Sigmoid colon (tissue), 7 donors: Measurements from ENCODE around the gene MYO9A. TPM values are rescaled to one million over a fixed set of nuclear protein-coding genes. Genes with fewer than 3 reads are reported as not detected.

Experiments
- DNase-seq: peaks from one replicate; pipeline ENCODE4 v3.0.0-alpha.2; 2019
- H3K27ac ChIP-seq, 4 donors: fragments of 200-600 bp; sonication (generic); one replicate each; pipeline ENCODE4 v1.5.1; 2016 to 2019; ENCODE audit warnings: mild to moderate bottlenecking in 1 of 4
- H3K27me3 ChIP-seq, 3 donors: fragments of 200-600 bp; sonication (generic); one replicate each; pipeline ENCODE4 v1.5.1; 2019; ENCODE audit warnings: mild to moderate bottlenecking in 1 of 3
- H3K36me3 ChIP-seq, 4 donors: fragments of 200-600 bp; sonication (generic); one replicate each; pipeline ENCODE4 v1.5.1; 2016 to 2019
- H3K4me1 ChIP-seq, 4 donors: fragments of 200-600 bp; sonication (generic); one replicate each; pipeline ENCODE4 v1.5.1; 2017 to 2019
- H3K4me3 ChIP-seq, 4 donors: fragments of 200-600 bp; sonication (generic); one replicate each; pipeline ENCODE4 v1.5.1; 2017 to 2019; ENCODE audit warnings: mild to moderate bottlenecking in 2 of 4, moderate library complexity in 1 of 4
- H3K9me3 ChIP-seq, 4 donors: fragments of 200-600 bp in 3 of 4; sonication (generic) in 3 of 4; one replicate each; pipeline versions ENCODE4 v1.5.1 to v1.6.1; 2013 to 2019
- CTCF ChIP-seq, 4 experiments: fragments of 450-650 bp in 3 of 4; fragments of 200-600 bp in 1 of 4; IDR thresholded peaks; one replicate each; pipeline ENCODE4 v1.5.1; 2016 to 2019; ENCODE audit warnings: antibody characterized with exemption in 4 of 4, mild to moderate bottlenecking in 3 of 4, moderate library complexity in 2 of 4
- EP300 ChIP-seq, 4 donors: sonication (generic); formaldehyde crosslinking; IDR thresholded peaks; one replicate each; pipeline ENCODE4 v1.6.1; 2017; ENCODE audit warnings: antibody characterized with exemption in 4 of 4
- POLR2A ChIP-seq, 2 donors: fragments of 450-650 bp; IDR thresholded peaks; one replicate each; pipeline ENCODE4 v1.6.1; 2016; ENCODE audit warnings: antibody characterized with exemption in 2 of 2, mild to moderate bottlenecking in 2 of 2, moderate library complexity in 2 of 2
- POLR2AphosphoS5 ChIP-seq, 4 donors: sonication (generic); formaldehyde crosslinking; IDR thresholded peaks; one replicate each; pipeline ENCODE4 v1.6.1; 2017; ENCODE audit warnings: antibody characterized with exemption in 4 of 4
- WGBS, 2 donors: extraction: QIAGEN DNeasy Blood & Tissue Kit; methylation state at CpG; one replicate each; pipeline ENCODE4 v1.1.7; 2013; 5-methylcytosine and 5-hydroxymethylcytosine counted together
- intact Hi-C: fragments of 100-400 bp; cut with DNase I; formaldehyde crosslinking; loops from one replicate; pipeline ENCODE4 v1.15.1; 2023
- polyA plus RNA-seq, 3 donors: library from polyadenylated mRNA; stranded (reverse); fragments of 200-250 nt; gene quantifications; one replicate each; pipeline ENCODE4 v1.2.3, GENCODE V29; 2013
- total RNA-seq, 4 donors: library from RNA; depleted of rRNA; stranded (reverse); fragments of >200 nt; gene quantifications; one replicate each; pipeline ENCODE4 v1.1.0, GENCODE V29; 2016
- donor health status: healthy with polysubstance abuse.
- donor health status: Bipolar disorder and iron deficiency.
- donor health status: healthy.

The MYO9A gene
- total and polyA plus RNA-seq, 7 donors = 3.0 to 80.0 (median 55.8) TPM

- H3K36me3 ChIP-seq = no peaks in the 10 kb centered on the region
- whole genome bisulfite sequencing, 2 donors = 90 to 91% methylated on average over 3 of the region's 3 CpGs
- H3K4me1 ChIP-seq = peaks cover 0 to 10% (median 0%) of the 10 kb centered on the region in 4 donors
- H3K27me3 ChIP-seq = no peaks in the 10 kb centered on the region
- H3K4me3 ChIP-seq = no peak overlapping the region
- TF ChIP-seq POLR2A (IDR thresholded peaks at IDR 0.05) (no peak), CTCF (IDR thresholded peaks at IDR 0.05) (no peak), EP300 (IDR thresholded peaks at IDR 0.05) (no peak), POLR2AphosphoS5 (IDR thresholded peaks at IDR 0.05) (no peak)
- no peaks in the 10 kb centered on the region for H3K9me3 ChIP-seq
- intact Hi-C loops = no loop called here
- H3K27ac ChIP-seq = no peak overlapping the region
- no peak for DNase-seq
Measured at GRCh38 chr15:72140088-72140487, 22.1 kb upstream of the MYO9A start.

- Histone ChIP-seq H3K4me3 (no peak overlapping the region), H3K27me3 (no peaks in the 10 kb centered on the region), H3K9me3 (no peaks in the 10 kb centered on the region), H3K4me1 (peaks cover 0 to 10% (median 0%) of the 10 kb centered on the region in 4 donors), H3K27ac (no peak overlapping the region), H3K36me3 (no peaks in the 10 kb centered on the region)
- intact Hi-C loops = no loop called here
- 97 to 98% methylated on average over 4 of the region's 4 CpGs for WGBS, 2 donors
- DNase-seq = no peak
- no peak for TF ChIP-seq EP300 (IDR thresholded peaks at IDR 0.05)
- TF ChIP-seq POLR2AphosphoS5 (IDR thresholded peaks at IDR 0.05) = no peak
- TF ChIP-seq POLR2A (IDR thresholded peaks at IDR 0.05) = no peak
- no peak for TF ChIP-seq CTCF (IDR thresholded peaks at IDR 0.05)
Measured at GRCh38 chr15:72139667-72140066, 21.7 kb upstream of the MYO9A start.

GRCh38 chr15:72136170-72137051, 18.5 kb upstream of the MYO9A start:
- no peaks in the 10 kb centered on the region for H3K27me3 ChIP-seq
- H3K27ac ChIP-seq = no peak overlapping the region
- TF ChIP-seq POLR2AphosphoS5 (IDR thresholded peaks at IDR 0.05) (no peak), POLR2A (IDR thresholded peaks at IDR 0.05) (no peak), EP300 (IDR thresholded peaks at IDR 0.05) (no peak), CTCF (IDR thresholded peaks at IDR 0.05) (no peak)
- intact Hi-C loops = no loop called here
- no peaks in the 10 kb centered on the region for H3K36me3 ChIP-seq
- peaks cover 0 to 10% (median 0%) of the 10 kb centered on the region in 4 donors for H3K4me1 ChIP-seq
- no peaks in the 10 kb centered on the region for H3K9me3 ChIP-seq
- no peak for DNase-seq
- H3K4me3 ChIP-seq = no peak overlapping the region
- WGBS, 2 donors = 28 to 75% methylated on average over 4 of the region's 4 CpGs

GRCh38 chr15:72135719-72136118, 17.8 kb upstream of the MYO9A start:
- WGBS, 2 donors = 12 to 51% methylated on average over 2 of the region's 2 CpGs
- H3K4me1 ChIP-seq = peaks cover 0 to 10% (median 0%) of the 10 kb centered on the region in 4 donors
- no peak for TF ChIP-seq EP300 (IDR thresholded peaks at IDR 0.05)
- no peaks in the 10 kb centered on the region for H3K27me3 ChIP-seq
- H3K4me3 ChIP-seq = no peak overlapping the region
- intact Hi-C loops = no loop called here
- no peaks in the 10 kb centered on the region for H3K9me3 ChIP-seq
- no peak overlapping the region for H3K27ac ChIP-seq
- no peaks in the 10 kb centered on the region for H3K36me3 ChIP-seq
- no peak for DNase-seq

GRCh38 chr15:72133211-72133610, 15.3 kb upstream of the MYO9A start:
- peaks cover 0 to 10% (median 0%) of the 10 kb centered on the region in 4 donors for H3K4me1 ChIP-seq
- H3K36me3 ChIP-seq = no peaks in the 10 kb centered on the region
- DNase-seq = no peak
- no peaks in the 10 kb centered on the region for H3K27me3 ChIP-seq
- no peak overlapping the region for H3K4me3 ChIP-seq
- intact Hi-C loops = no loop called here
- H3K27ac ChIP-seq = no peak overlapping the region
- WGBS, 2 donors = 98 to 99% methylated on average over 1 of the region's 1 CpG
- H3K9me3 ChIP-seq = no peaks in the 10 kb centered on the region
- TF ChIP-seq POLR2A (IDR thresholded peaks at IDR 0.05) (no peak), POLR2AphosphoS5 (IDR thresholded peaks at IDR 0.05) (no peak), EP300 (IDR thresholded peaks at IDR 0.05) (no peak), CTCF (IDR thresholded peaks at IDR 0.05) (no peak)
